ENCODE data around the gene GPR45.
A peak's percentile ranks its signal among the peaks of the same experiment; 100 is the strongest.

The GPR45 gene

GRCh38 chr2:105254531-105255210 lies 13.1 kb downstream of the GPR45 start:
- no peak for DNase-seq (ENCODE audit: low spot score)

- no peak for DNase-seq (ENCODE audit: low spot score)
These were observed 14.4 kb downstream of the GPR45 start for GRCh38 chr2:105255979-105256378.

- no peak for DNase-seq (ENCODE audit: low spot score)
These were observed 15.0 kb downstream of the GPR45 start for GRCh38 chr2:105256431-105257047.

GRCh38 chr2:105257981-105258380 lies 16.4 kb downstream of the GPR45 start:
- no peak for DNase-seq (ENCODE audit: low spot score)

GRCh38 chr2:105258835-105259350 lies 17.4 kb downstream of the GPR45 start:
- no peak for DNase-seq (ENCODE audit: low spot score)

- no peak for DNase-seq (ENCODE audit: low spot score)
These were observed 19.5 kb downstream of the GPR45 start for GRCh38 chr2:105261061-105261460.

- no peak for DNase-seq (ENCODE audit: low spot score)
These were observed 21.1 kb downstream of the GPR45 start for GRCh38 chr2:105262651-105263091.

GRCh38 chr2:105269426-105269825 lies 27.9 kb downstream of the GPR45 start:
- DNase-seq (ENCODE audit: low spot score): no peak

- no peak for DNase-seq (ENCODE audit: low spot score)
These were observed 30.0 kb downstream of the GPR45 start for GRCh38 chr2:105271393-105272045.

- DNase-seq (ENCODE audit: low spot score): no peak
These were observed 30.6 kb downstream of the GPR45 start for GRCh38 chr2:105272176-105272575.

- DNase-seq (ENCODE audit: low spot score): no peak
These were observed 32.5 kb downstream of the GPR45 start for GRCh38 chr2:105274046-105274445.

- DNase-seq (ENCODE audit: low spot score): peak; percentile 12
These were observed 37.1 kb downstream of the GPR45 start for GRCh38 chr2:105278654-105279053.

GRCh38 chr2:105279126-105279525 lies 37.6 kb downstream of the GPR45 start:
- no peak for DNase-seq (ENCODE audit: low spot score)

GRCh38 chr2:105280281-105280680 lies 38.7 kb downstream of the GPR45 start:
- no peak for DNase-seq (ENCODE audit: low spot score)

- DNase-seq (ENCODE audit: low spot score): no peak
These were observed 42.0 kb downstream of the GPR45 start for GRCh38 chr2:105283532-105283931.

GRCh38 chr2:105287692-105288091 lies 46.1 kb downstream of the GPR45 start:
- DNase-seq (ENCODE audit: low spot score): peak; percentile 37

- DNase-seq (ENCODE audit: low spot score): no peak
These were observed 46.6 kb downstream of the GPR45 start for GRCh38 chr2:105288133-105288532.

GRCh38 chr2:105290981-105291660 lies 49.6 kb downstream of the GPR45 start:
- no peak for DNase-seq (ENCODE audit: low spot score)

- DNase-seq (ENCODE audit: low spot score): no peak
These were observed 50.4 kb downstream of the GPR45 start for GRCh38 chr2:105291981-105292380.

Measured in HuH-7.5 (cell line).